ENCODE measurements around the gene ADAP1. TPM values are rescaled to one million over a fixed set of nuclear protein-coding genes. Genes with fewer than 3 reads are reported as not detected.

Gene ADAP1
- total RNA-seq, 2 donors from 2014 or later: 3.8 to 6.5 TPM

- Histone ChIP-seq H3K36me3 (ENCODE audit: control insufficient read depth, insufficient read depth, low read length) (peaks cover 73% of the 10 kb centered on the region), H3K9ac (ENCODE audit: extremely low read depth, low read length, poor library complexity, severe bottlenecking) (no peak overlapping the region), H3K4me3 (ENCODE audit: low read length) (no peak overlapping the region), H3K27me3 (ENCODE audit: control insufficient read depth, insufficient read depth, low read length, poor library complexity, severe bottlenecking) (no peaks in the 10 kb centered on the region), H3K27ac (ENCODE audit: low read depth, low read length) (no peak overlapping the region), H3K9me3 (ENCODE audit: control insufficient read depth, low read length) (no peaks in the 10 kb centered on the region), H3K4me1 (ENCODE audit: control insufficient read depth, insufficient read depth, low read length) (no peaks in the 10 kb centered on the region)
- Mint-ChIP-seq H3K27ac (peak overlapping the region; percentile 23), H3K9me3 (no peaks in the 10 kb centered on the region), H3K27me3 (ENCODE audit: insufficient read depth) (no peaks in the 10 kb centered on the region), H3K36me3 (ENCODE audit: low read depth) (peaks cover 78% of the 10 kb centered on the region), H3K4me3 (no peak overlapping the region), H3K4me1 (no peaks in the 10 kb centered on the region)
- WGBS, 2 experiments (ENCODE audit: insufficient coverage in 1 of 2, insufficient read length in 1 of 2): 94 to 96% methylated on average over 21 to 22 of the region's 22 CpGs
- no peak for DNase-seq
- TF ChIP-seq, protein P1, sequence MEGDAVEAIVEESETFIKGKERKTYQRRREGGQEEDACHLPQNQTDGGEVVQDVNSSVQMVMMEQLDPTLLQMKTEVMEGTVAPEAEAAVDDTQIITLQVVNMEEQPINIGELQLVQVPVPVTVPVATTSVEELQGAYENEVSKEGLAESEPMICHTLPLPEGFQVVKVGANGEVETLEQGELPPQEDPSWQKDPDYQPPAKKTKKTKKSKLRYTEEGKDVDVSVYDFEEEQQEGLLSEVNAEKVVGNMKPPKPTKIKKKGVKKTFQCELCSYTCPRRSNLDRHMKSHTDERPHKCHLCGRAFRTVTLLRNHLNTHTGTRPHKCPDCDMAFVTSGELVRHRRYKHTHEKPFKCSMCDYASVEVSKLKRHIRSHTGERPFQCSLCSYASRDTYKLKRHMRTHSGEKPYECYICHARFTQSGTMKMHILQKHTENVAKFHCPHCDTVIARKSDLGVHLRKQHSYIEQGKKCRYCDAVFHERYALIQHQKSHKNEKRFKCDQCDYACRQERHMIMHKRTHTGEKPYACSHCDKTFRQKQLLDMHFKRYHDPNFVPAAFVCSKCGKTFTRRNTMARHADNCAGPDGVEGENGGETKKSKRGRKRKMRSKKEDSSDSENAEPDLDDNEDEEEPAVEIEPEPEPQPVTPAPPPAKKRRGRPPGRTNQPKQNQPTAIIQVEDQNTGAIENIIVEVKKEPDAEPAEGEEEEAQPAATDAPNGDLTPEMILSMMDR (conservative IDR thresholded peaks at IDR 0.05): no peak
Observed at GRCh38 chr7:867406-868188, 86.9 kb downstream of the ADAP1 start.

- Mint-ChIP-seq H3K36me3 (ENCODE audit: low read depth) (peaks cover 78% of the 10 kb centered on the region), H3K27me3 (ENCODE audit: insufficient read depth) (no peaks in the 10 kb centered on the region), H3K4me3 (no peak overlapping the region), H3K9me3 (no peaks in the 10 kb centered on the region), H3K27ac (no peak overlapping the region), H3K4me1 (no peaks in the 10 kb centered on the region)
- TF ChIP-seq, protein P1 (conservative IDR thresholded peaks at IDR 0.05): no peak
- no peak overlapping the region for H3K4me3 ChIP-seq (ENCODE audit: low read length)
- no peak overlapping the region for H3K27ac ChIP-seq (ENCODE audit: low read depth, low read length)
- peaks cover 73% of the 10 kb centered on the region for H3K36me3 ChIP-seq (ENCODE audit: control insufficient read depth, insufficient read depth, low read length)
- H3K4me1 ChIP-seq (ENCODE audit: control insufficient read depth, insufficient read depth, low read length): no peaks in the 10 kb centered on the region
- H3K9ac ChIP-seq (ENCODE audit: extremely low read depth, low read length, poor library complexity, severe bottlenecking): no peak overlapping the region
- WGBS, 2 experiments (ENCODE audit: insufficient coverage in 1 of 2, insufficient read length in 1 of 2): 94 to 97% methylated on average over 13 to 18 of the region's 18 CpGs
- H3K27me3 ChIP-seq (ENCODE audit: control insufficient read depth, insufficient read depth, low read length, poor library complexity, severe bottlenecking): no peaks in the 10 kb centered on the region
- no peaks in the 10 kb centered on the region for H3K9me3 ChIP-seq (ENCODE audit: control insufficient read depth, low read length)
- DNase-seq: no peak
Observed at GRCh38 chr7:867001-867405, 87.5 kb downstream of the ADAP1 start.

GRCh38 chr7:865921-866320 lies 88.6 kb downstream of the ADAP1 start:
- no peaks in the 10 kb centered on the region for H3K4me1 ChIP-seq (ENCODE audit: control insufficient read depth, insufficient read depth, low read length)
- H3K36me3 Mint-ChIP-seq (ENCODE audit: low read depth): peaks cover 80% of the 10 kb centered on the region
- 95 to 96% methylated on average over 19 to 25 of the region's 25 CpGs for WGBS, 2 experiments (ENCODE audit: insufficient coverage in 1 of 2, insufficient read length in 1 of 2)

More at GRCh38 chr7:865921-866320, 88.6 kb downstream of the ADAP1 start:
- TF ChIP-seq, protein P1 (conservative IDR thresholded peaks at IDR 0.05): no peak
- no peak overlapping the region for H3K4me3 ChIP-seq (ENCODE audit: low read length)
- Mint-ChIP-seq H3K4me3 (no peak overlapping the region), H3K27me3 (ENCODE audit: insufficient read depth) (no peaks in the 10 kb centered on the region), H3K9me3 (no peaks in the 10 kb centered on the region), H3K4me1 (no peaks in the 10 kb centered on the region), H3K27ac (no peak overlapping the region)
- H3K9me3 ChIP-seq (ENCODE audit: control insufficient read depth, low read length): no peaks in the 10 kb centered on the region
- H3K9ac ChIP-seq (ENCODE audit: extremely low read depth, low read length, poor library complexity, severe bottlenecking): no peak overlapping the region
- peaks cover 76% of the 10 kb centered on the region for H3K36me3 ChIP-seq (ENCODE audit: control insufficient read depth, insufficient read depth, low read length)
- no peaks in the 10 kb centered on the region for H3K27me3 ChIP-seq (ENCODE audit: control insufficient read depth, insufficient read depth, low read length, poor library complexity, severe bottlenecking)
- DNase-seq: no peak
- no peak overlapping the region for H3K27ac ChIP-seq (ENCODE audit: low read depth, low read length)
